IMR-90 (cell line): Measurements from ENCODE around the gene ADAMTSL1. TPM values are rescaled to one million over a fixed set of nuclear protein-coding genes. Genes with fewer than 3 reads are reported as not detected.

Experiments
- ATAC-seq: fragments of 200-7000 bp; cut with Tn5 transposase; 2 replicates; pipeline ENCODE4 v1.9.1; 2020; ENCODE audit warnings: low read depth, mild to moderate bottlenecking, moderate library complexity
- BruUV-seq: library from RNA; stranded (reverse); fragments of 400-500 nt; replicated peaks from 2 replicates; lab custom pipeline; 2021; lab: Mats Ljungman, UMichigan
- CTCF ChIA-PET: fragments of 300-600 bp; formaldehyde crosslinking; extraction: SDS; loops from one replicate; lab custom pipeline; 2021; ENCODE audit warnings: antibody characterized with exemption; lab: Yijun Ruan, JAX
- POLR2A ChIA-PET: fragments of 300-600 bp; sonication (Branson Sonifier 250); formaldehyde crosslinking; loops from one replicate; lab custom pipeline; 2022; ENCODE audit warnings: antibody characterized with exemption; ENCODE audit not compliant: unreplicated experiment; lab: Charles Lee
- DNase-seq: peaks from one replicate; pipeline ENCODE4 v3.0.0; 2013
- H2AFZ ChIP-seq: replicated peaks from 2 replicates; pipeline ENCODE3; 2013; ENCODE audit warnings: low read length, mild to moderate bottlenecking; ENCODE audit not compliant: poor library complexity
- H2AK5ac ChIP-seq: 2 replicates; pipeline ENCODE4 v1.6.1; 2013; ENCODE audit warnings: low read depth, low read length, inconsistent platforms
- H2AK9ac ChIP-seq: replicated peaks from 2 replicates; pipeline ENCODE3; 2013; ENCODE audit warnings: mild to moderate bottlenecking, low read depth, low read length, moderate library complexity; ENCODE audit not compliant: poor library complexity
- H2BK120ac ChIP-seq: 2 replicates; pipeline ENCODE4 v1.6.1; 2013; ENCODE audit warnings: low read depth, low read length, inconsistent platforms
- H2BK15ac ChIP-seq: 3 replicates; pipeline ENCODE4 v1.6.1; 2013; ENCODE audit warnings: low read depth, low read length, inconsistent platforms
- H2BK20ac ChIP-seq: 2 replicates; pipeline ENCODE4 v1.6.1; 2013; ENCODE audit warnings: low read depth, mild to moderate bottlenecking, inconsistent platforms, low read length, moderate library complexity
- H2BK5ac ChIP-seq: 2 replicates; pipeline ENCODE4 v1.6.1; 2013; ENCODE audit warnings: mild to moderate bottlenecking, low read depth, low read length, inconsistent platforms; ENCODE audit not compliant: poor library complexity, severe bottlenecking
- H3K14ac ChIP-seq: replicated peaks from 2 replicates; pipeline ENCODE4 v1.6.1; 2013; ENCODE audit warnings: low read depth, low read length, inconsistent platforms
- H3K18ac ChIP-seq: 2 replicates; pipeline ENCODE4 v1.6.1; 2013; ENCODE audit warnings: low read depth, low read length, control low read depth
- H3K23ac ChIP-seq: 2 replicates; pipeline ENCODE4 v1.6.1; 2013; ENCODE audit warnings: low read depth, low read length, inconsistent platforms
- H3K27ac ChIP-seq: 2 replicates; pipeline ENCODE4 v1.5.1; 2013; ENCODE audit warnings: mild to moderate bottlenecking, control low read depth, low read length; ENCODE audit not compliant: insufficient read depth
- H3K27me3 ChIP-seq: 2 replicates; pipeline ENCODE4 v1.6.1; 2013; ENCODE audit warnings: low read length; ENCODE audit not compliant: control insufficient read depth, insufficient read depth
- H3K36me3 ChIP-seq: 2 replicates; pipeline ENCODE4 v1.6.1; 2013; ENCODE audit warnings: low read length, mixed read lengths; ENCODE audit not compliant: control insufficient read depth, insufficient read depth
- H3K4ac ChIP-seq: 2 replicates; pipeline ENCODE4 v1.6.1; 2013; ENCODE audit warnings: low read depth, low read length, inconsistent platforms
- H3K4me1 ChIP-seq: 2 replicates; pipeline ENCODE4 v1.6.1; 2013; ENCODE audit warnings: low read length, mixed read lengths; ENCODE audit not compliant: control insufficient read depth, insufficient read depth
- H3K4me2 ChIP-seq: 2 replicates; pipeline ENCODE4 v1.6.1; 2013; ENCODE audit warnings: low read depth, mild to moderate bottlenecking, control low read depth, low read length, moderate library complexity
- H3K4me3 ChIP-seq: 2 replicates; pipeline ENCODE4 v1.5.1; 2013; ENCODE audit warnings: low read depth, mild to moderate bottlenecking, control low read depth, low read length, moderate library complexity; ENCODE audit not compliant: insufficient read depth
- H3K56ac ChIP-seq: 2 replicates; pipeline ENCODE4 v1.6.1; 2013; ENCODE audit warnings: low read length, inconsistent platforms; ENCODE audit not compliant: insufficient read depth; ENCODE audit errors: extremely low read depth
- H3K79me1 ChIP-seq, 2 experiments: 2 replicates each; pipeline ENCODE4 v1.6.1; 2013; ENCODE audit warnings: low read length in 2 of 2, inconsistent platforms in 1 of 2, low read depth in 1 of 2
- H3K9ac ChIP-seq: 2 replicates; pipeline ENCODE4 v1.6.1; 2013; ENCODE audit warnings: low read depth, low read length, control low read depth
- H3K9me1 ChIP-seq: 2 replicates; pipeline ENCODE4 v1.6.1; 2013; ENCODE audit warnings: low read length, inconsistent platforms; ENCODE audit not compliant: insufficient read depth
- H3K9me3 ChIP-seq: 2 replicates; pipeline ENCODE4 v1.6.1; 2013; ENCODE audit warnings: low read length; ENCODE audit not compliant: control insufficient read depth, insufficient read depth
- H4K20me1 ChIP-seq: 2 replicates; pipeline ENCODE4 v1.6.1; 2013; ENCODE audit warnings: low read length, inconsistent platforms; ENCODE audit not compliant: insufficient read depth
- H4K5ac ChIP-seq: 2 replicates; pipeline ENCODE4 v1.6.1; 2013; ENCODE audit warnings: mild to moderate bottlenecking, low read depth, low read length, control low read depth
- H4K8ac ChIP-seq, 2 experiments: 2 replicates each; pipeline ENCODE4 v1.6.1; 2013; ENCODE audit warnings: low read depth in 2 of 2, low read length in 2 of 2, control low read depth in 1 of 2, inconsistent platforms in 1 of 2
- H4K91ac ChIP-seq: 2 replicates; pipeline ENCODE4 v1.6.1; 2013; ENCODE audit warnings: low read depth, low read length, inconsistent platforms; ENCODE audit not compliant: insufficient read depth
- BHLHE40 ChIP-seq: fragments of 150-350 bp; IDR thresholded peaks from 2 replicates; pipeline ENCODE4 v1.6.1; 2016; ENCODE audit warnings: mild to moderate bottlenecking, low read depth, low read length
- CEBPB ChIP-seq: IDR thresholded peaks from 2 replicates; pipeline ENCODE4 v1.6.1; 2012; ENCODE audit warnings: low read depth, low read length, improper control_type of control experiment
- CHD1 ChIP-seq: IDR thresholded peaks from 2 replicates; pipeline ENCODE4 v1.6.1; 2012; ENCODE audit warnings: low read depth, low read length, improper control_type of control experiment
- FOS ChIP-seq: fragments of 150-350 bp; IDR thresholded peaks from 2 replicates; pipeline ENCODE4 v1.6.1; 2016; ENCODE audit warnings: low read depth, low read length
- MAFK ChIP-seq: IDR thresholded peaks from 2 replicates; pipeline ENCODE4 v1.6.1; 2012; ENCODE audit warnings: low read depth, low read length, improper control_type of control experiment
- MAZ ChIP-seq: IDR thresholded peaks from 2 replicates; pipeline ENCODE4 v1.6.1; 2012; ENCODE audit warnings: low read depth, mild to moderate bottlenecking, low read length, improper control_type of control experiment, moderate library complexity, borderline replicate concordance
- MXI1 ChIP-seq: IDR thresholded peaks from 2 replicates; pipeline ENCODE4 v1.6.1; 2012; ENCODE audit warnings: low read depth, mild to moderate bottlenecking, low read length, moderate library complexity, borderline replicate concordance
- NFE2L2 ChIP-seq: fragments of 150-350 bp; IDR thresholded peaks from 2 replicates; pipeline ENCODE4 v1.6.1; 2016; ENCODE audit warnings: low read depth, mild to moderate bottlenecking, low read length
- POLR2A ChIP-seq: IDR thresholded peaks from 2 replicates; pipeline ENCODE4 v1.6.1; 2012; ENCODE audit warnings: mild to moderate bottlenecking, low read depth, low read length
- RAD21 ChIP-seq: IDR thresholded peaks from 2 replicates; pipeline ENCODE4 v1.6.1; 2012; ENCODE audit warnings: low read length, improper control_type of control experiment
- RCOR1 ChIP-seq: IDR thresholded peaks from 2 replicates; pipeline ENCODE4 v1.6.1; 2012; ENCODE audit warnings: mild to moderate bottlenecking, low read length, improper control_type of control experiment; ENCODE audit not compliant: insufficient replicate concordance
- RFX5 ChIP-seq: IDR thresholded peaks from 2 replicates; pipeline ENCODE4 v1.8.0; 2012; ENCODE audit warnings: low read depth, mild to moderate bottlenecking, low read length, moderate library complexity
- SMC3 ChIP-seq: fragments of 150-350 bp; IDR thresholded peaks from 2 replicates; pipeline ENCODE4 v1.6.1; 2016; ENCODE audit warnings: low read depth, mild to moderate bottlenecking, antibody characterized with exemption, low read length, moderate library complexity
- WGBS, 2 experiments: methylation state at CpG; one replicate each; pipeline versions ENCODE4 v1.1.5 to v1.1.7; 2013; ENCODE audit warnings: missing lambda C conversion rate in 2 of 2; ENCODE audit not compliant: insufficient read length in 1 of 2; ENCODE audit errors: extremely low coverage in 2 of 2; 5-methylcytosine and 5-hydroxymethylcytosine counted together
- dilution Hi-C: fragments of 300-500 bp; cut with HindIII; formaldehyde crosslinking; loops from one replicate; pipeline ENCODE4 v1.14.3; 2018; ENCODE audit warnings: low sequenced_read_pairs; ENCODE audit not compliant: unreplicated experiment
- in situ Hi-C: fragments of 300-500 bp; cut with MboI; formaldehyde crosslinking; loops from 3 replicates; pipeline ENCODE4 v1.14.3; 2019; ENCODE audit warnings: low sequenced_read_pairs, inconsistent platforms, mixed read lengths
- intact Hi-C: fragments of 100-400 bp; cut with micrococcal nuclease; formaldehyde crosslinking; loops from 2 replicates; pipeline ENCODE4 v1.10.0; 2022
- polyA plus RNA-seq, 3 experiments: library from polyadenylated mRNA; depleted of rRNA; stranded (reverse); fragments of >200 nt; gene quantifications; 2 replicates each; pipeline ENCODE4 v1.2.3, GENCODE V29; 2012; ENCODE audit warnings: low replicate concordance in 1 of 3
- total RNA-seq: library from RNA; depleted of rRNA; stranded (reverse); fragments of >200 nt; gene quantifications from 2 replicates; pipeline ENCODE4 v1.2.3, GENCODE V29; 2012
- TF ChIP-seq, protein P1 (sequence below): conservative IDR thresholded peaks from 2 replicates; pipeline ENCODE4 v1.5.1; 2012; ENCODE audit warnings: mild to moderate bottlenecking, low read depth, low read length, improper control_type of control experiment
- TF ChIP-seq, protein P2 (sequence below): fragments of 150-350 bp; IDR thresholded peaks from 2 replicates; pipeline ENCODE4 v1.6.1; 2016; ENCODE audit warnings: low read depth, mild to moderate bottlenecking, low read length, moderate library complexity, borderline replicate concordance
- TF ChIP-seq, protein P3 (sequence below): fragments of 150-350 bp; IDR thresholded peaks from 2 replicates; pipeline ENCODE4 v1.6.1; 2017; ENCODE audit warnings: mild to moderate bottlenecking, antibody characterized with exemption, low read length, low read depth

Gene ADAMTSL1
- total and polyA plus RNA-seq, 2 of the 4 experiments (the other 2 are of a cell fraction): 38.2 to 62.2 TPM

DNA sequence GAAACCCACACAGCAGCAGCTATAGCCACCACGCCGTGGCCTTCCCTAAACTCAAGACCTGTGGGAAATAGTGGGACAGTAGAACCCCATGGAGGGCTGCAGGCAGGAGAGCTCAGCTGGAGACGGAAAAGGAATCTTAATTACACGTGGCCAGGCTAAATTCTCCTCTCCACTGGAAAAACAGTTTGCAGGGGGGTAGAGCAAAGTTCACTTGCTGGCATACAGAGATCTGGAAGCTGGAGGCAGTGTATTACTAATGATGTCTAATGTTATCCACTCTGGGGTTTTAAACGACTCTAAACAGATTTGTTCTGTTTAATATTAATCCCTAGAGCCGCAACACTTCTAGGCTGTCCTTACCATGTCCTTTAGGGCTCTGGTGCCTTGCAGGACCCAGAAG lies 302.0 kb downstream of the ADAMTSL1 start:
- H3K9me1 ChIP-seq: no peaks in the 10 kb centered on the region
- no peak for ATAC-seq
- no TSS peak for BruUV-seq
- no peak overlapping the region for H3K27ac ChIP-seq
- no peaks in the 10 kb centered on the region for H3K4me1 ChIP-seq
- no peak overlapping the region for H4K91ac ChIP-seq
- H4K8ac ChIP-seq: no peak overlapping the region
- in situ Hi-C loops (no loop called here), intact Hi-C loops (no loop called here), dilution Hi-C loops (no loop called here)
- H2BK5ac ChIP-seq: no peak overlapping the region
- H4K20me1 ChIP-seq: no peaks in the 10 kb centered on the region
- no peak overlapping the region for H2AFZ ChIP-seq
- ChIA-PET POLR2A (no interaction called here), CTCF (no interaction called here)
- no peak overlapping the region for H3K23ac ChIP-seq
- H3K18ac ChIP-seq: no peak overlapping the region
- H2BK15ac ChIP-seq: no peak overlapping the region
- H3K9ac ChIP-seq: no peak overlapping the region
- H3K36me3 ChIP-seq: no peaks in the 10 kb centered on the region
- no peak overlapping the region for H3K4ac ChIP-seq
- H3K56ac ChIP-seq: no peak overlapping the region
- H3K4me2 ChIP-seq: no peak overlapping the region
- no peaks in the 10 kb centered on the region for H3K27me3 ChIP-seq
- no peaks in the 10 kb centered on the region for H3K79me1 ChIP-seq
- no peak for TF ChIP-seq MAZ
- no peak for TF ChIP-seq CHD1
- TF ChIP-seq FOS: no peak
- TF ChIP-seq MXI1: no peak
- no peak for TF ChIP-seq SMC3
- TF ChIP-seq RFX5: no peak
- TF ChIP-seq, protein P1, sequence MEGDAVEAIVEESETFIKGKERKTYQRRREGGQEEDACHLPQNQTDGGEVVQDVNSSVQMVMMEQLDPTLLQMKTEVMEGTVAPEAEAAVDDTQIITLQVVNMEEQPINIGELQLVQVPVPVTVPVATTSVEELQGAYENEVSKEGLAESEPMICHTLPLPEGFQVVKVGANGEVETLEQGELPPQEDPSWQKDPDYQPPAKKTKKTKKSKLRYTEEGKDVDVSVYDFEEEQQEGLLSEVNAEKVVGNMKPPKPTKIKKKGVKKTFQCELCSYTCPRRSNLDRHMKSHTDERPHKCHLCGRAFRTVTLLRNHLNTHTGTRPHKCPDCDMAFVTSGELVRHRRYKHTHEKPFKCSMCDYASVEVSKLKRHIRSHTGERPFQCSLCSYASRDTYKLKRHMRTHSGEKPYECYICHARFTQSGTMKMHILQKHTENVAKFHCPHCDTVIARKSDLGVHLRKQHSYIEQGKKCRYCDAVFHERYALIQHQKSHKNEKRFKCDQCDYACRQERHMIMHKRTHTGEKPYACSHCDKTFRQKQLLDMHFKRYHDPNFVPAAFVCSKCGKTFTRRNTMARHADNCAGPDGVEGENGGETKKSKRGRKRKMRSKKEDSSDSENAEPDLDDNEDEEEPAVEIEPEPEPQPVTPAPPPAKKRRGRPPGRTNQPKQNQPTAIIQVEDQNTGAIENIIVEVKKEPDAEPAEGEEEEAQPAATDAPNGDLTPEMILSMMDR: no peak
- no peak for TF ChIP-seq POLR2A
- no peak for TF ChIP-seq CEBPB
- no peak for TF ChIP-seq RCOR1
- TF ChIP-seq BHLHE40: no peak
- no peak for TF ChIP-seq RAD21
- no peak for TF ChIP-seq NFE2L2
- TF ChIP-seq, protein P2, sequence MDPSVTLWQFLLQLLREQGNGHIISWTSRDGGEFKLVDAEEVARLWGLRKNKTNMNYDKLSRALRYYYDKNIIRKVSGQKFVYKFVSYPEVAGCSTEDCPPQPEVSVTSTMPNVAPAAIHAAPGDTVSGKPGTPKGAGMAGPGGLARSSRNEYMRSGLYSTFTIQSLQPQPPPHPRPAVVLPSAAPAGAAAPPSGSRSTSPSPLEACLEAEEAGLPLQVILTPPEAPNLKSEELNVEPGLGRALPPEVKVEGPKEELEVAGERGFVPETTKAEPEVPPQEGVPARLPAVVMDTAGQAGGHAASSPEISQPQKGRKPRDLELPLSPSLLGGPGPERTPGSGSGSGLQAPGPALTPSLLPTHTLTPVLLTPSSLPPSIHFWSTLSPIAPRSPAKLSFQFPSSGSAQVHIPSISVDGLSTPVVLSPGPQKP: no peak
- no peak for TF ChIP-seq MAFK
- TF ChIP-seq, protein P3, sequence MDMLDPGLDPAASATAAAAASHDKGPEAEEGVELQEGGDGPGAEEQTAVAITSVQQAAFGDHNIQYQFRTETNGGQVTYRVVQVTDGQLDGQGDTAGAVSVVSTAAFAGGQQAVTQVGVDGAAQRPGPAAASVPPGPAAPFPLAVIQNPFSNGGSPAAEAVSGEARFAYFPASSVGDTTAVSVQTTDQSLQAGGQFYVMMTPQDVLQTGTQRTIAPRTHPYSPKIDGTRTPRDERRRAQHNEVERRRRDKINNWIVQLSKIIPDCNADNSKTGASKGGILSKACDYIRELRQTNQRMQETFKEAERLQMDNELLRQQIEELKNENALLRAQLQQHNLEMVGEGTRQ: no peak
- no peak overlapping the region for H2BK120ac ChIP-seq
- no peak overlapping the region for H3K14ac ChIP-seq
- H2AK9ac ChIP-seq: no peak overlapping the region
- WGBS, 2 experiments: no CpG with 5 or more reads among the region's 6 CpGs
- no peak overlapping the region for H2AK5ac ChIP-seq
- no peak for DNase-seq
- H2BK20ac ChIP-seq: no peak overlapping the region
- no peaks in the 10 kb centered on the region for H3K9me3 ChIP-seq
- H4K5ac ChIP-seq: no peak overlapping the region
- H3K4me3 ChIP-seq: no peak overlapping the region
